ENCODE results near the gene SFSWAP. TPM values are rescaled to one million over a fixed set of nuclear protein-coding genes. Genes with fewer than 3 reads are reported as not detected.

Gene SFSWAP
- polyA plus RNA-seq, 2 of the 4 experiments (the other 2 are of a cell fraction) = 21.8 to 23.5 TPM

DNA sequence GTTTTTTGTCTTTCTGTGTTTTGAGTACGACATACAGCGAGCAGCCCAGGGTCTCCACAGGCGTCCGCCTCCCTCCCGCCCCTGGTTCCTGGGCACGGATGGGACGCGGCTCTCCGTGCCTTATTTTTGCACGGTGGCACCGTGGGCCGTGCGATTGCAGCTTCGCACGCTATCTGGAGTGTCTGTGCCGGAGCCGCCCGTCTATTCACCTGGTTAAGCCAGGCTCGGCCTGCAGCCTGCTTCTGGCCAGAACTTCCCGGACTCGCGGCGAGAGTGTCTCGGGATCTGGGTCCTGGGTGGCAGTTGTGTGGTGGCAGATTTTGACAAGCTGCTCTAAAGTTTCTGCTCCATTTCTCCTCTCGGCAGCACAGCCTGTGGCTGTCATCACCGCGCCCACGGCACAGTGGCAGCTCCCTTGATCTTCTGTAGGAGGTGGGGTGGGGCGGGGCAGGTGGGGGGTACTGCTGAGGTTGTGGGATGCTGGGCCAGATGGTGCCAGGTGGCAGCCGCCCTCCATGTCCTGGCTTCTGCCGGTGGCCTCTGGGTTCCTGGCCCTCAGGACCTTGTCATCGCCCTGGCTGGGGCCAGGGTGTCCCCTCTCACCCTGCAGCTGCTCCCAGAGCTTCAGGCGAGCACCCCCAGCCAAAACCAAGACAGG is 120.2 kb downstream of the SFSWAP start:
- Histone ChIP-seq H3K4me3 (peak overlapping the region; percentile 91), H3K27ac (peak overlapping the region; percentile 89 to 91), H3K4me1 (peaks cover 31% of the 10 kb centered on the region), H3K9me3 (no peaks in the 10 kb centered on the region), H3K4me2 (peak overlapping the region; percentile 95)
- DNase-seq (ENCODE audit: low read depth in 1 of 2, low spot score in 1 of 2) = peak in 1 of 2 experiments; percentile 63
- no peak for TF ChIP-seq POLR2AphosphoS2 (conservative IDR thresholded peaks at IDR 0.05; ENCODE audit: low read length)
- TF ChIP-seq, protein P1, sequence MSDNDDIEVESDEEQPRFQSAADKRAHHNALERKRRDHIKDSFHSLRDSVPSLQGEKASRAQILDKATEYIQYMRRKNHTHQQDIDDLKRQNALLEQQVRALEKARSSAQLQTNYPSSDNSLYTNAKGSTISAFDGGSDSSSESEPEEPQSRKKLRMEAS (IDR thresholded peaks at IDR 0.05) = peak; percentile 7; the same call in 1 of the 2 replicates
- ATAC-seq = peak; percentile 12 to 25
- no peak for FAIRE-seq
- 6% methylated on average over 31 of the region's 33 CpGs for WGBS (ENCODE audit: missing lambda C conversion rate)
- CTCF ChIA-PET = interaction anchor here (0.6 to 4.6 kb wide), 18 partner anchors 14 to 914 kb away, joined by 3 to 61 read pairs (median 4); partner anchors contain the start of gene EP400
- POLR2A ChIA-PET = interaction anchor here (0.6 kb wide), 1 partner anchor 868 kb away, joined by 5 read pairs; no protein-coding TSS in a partner anchor

DNA sequence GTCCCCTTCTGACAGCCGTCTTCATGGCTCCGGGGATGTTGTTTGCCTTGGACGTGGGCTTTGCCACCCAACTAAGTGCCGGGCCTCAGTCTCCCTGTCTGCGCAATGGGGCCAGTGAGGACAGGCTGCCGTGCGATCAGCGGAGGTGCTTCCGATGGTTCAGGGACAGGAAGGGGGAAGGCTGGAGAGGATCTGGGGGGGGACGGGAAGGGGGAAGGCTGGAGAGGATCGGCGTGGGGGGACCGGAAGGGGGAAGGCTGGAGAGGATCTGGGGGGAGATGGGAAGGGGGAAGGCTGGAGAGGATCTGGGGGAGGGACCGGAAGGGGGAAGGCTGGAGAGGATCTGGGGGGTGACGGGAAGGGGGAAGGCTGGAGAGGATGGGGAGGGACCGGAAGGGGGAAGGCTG is 120.7 kb downstream of the SFSWAP start:
- ATAC-seq (no peak), FAIRE-seq (no peak), DNase-seq (ENCODE audit: low read depth in 1 of 2, low spot score in 1 of 2) (peak in 1 of 2 experiments; percentile 83)
- no peaks in the 10 kb centered on the region for H3K9me3 ChIP-seq
- H3K4me2 ChIP-seq = peak overlapping the region; percentile 95
- peak overlapping the region; percentile 91 for H3K4me3 ChIP-seq
- POLR2A ChIA-PET = no interaction called here
- peak overlapping the region; percentile 89 to 91 for H3K27ac ChIP-seq
- WGBS (ENCODE audit: missing lambda C conversion rate) = 0% methylated on average over 3 of the region's 16 CpGs
- CTCF ChIA-PET = interaction anchor here (1.2 to 4.6 kb wide), 5 partner anchors 14 to 729 kb away, joined by 3 to 61 read pairs (median 7); no protein-coding TSS in a partner anchor
- H3K4me1 ChIP-seq = peaks cover 31% of the 10 kb centered on the region
- TF ChIP-seq HEYL (CRISPR knock-in tag; IDR thresholded peaks at IDR 0.05) (0 out of 2 replicates have a peak, but pooled peaks have one; percentile 33), HDAC2 (IDR thresholded peaks at IDR 0.05) (peak; percentile 81), KDM1A (IDR thresholded peaks at IDR 0.05; ENCODE audit: low read depth) (peak; percentile 91), RCOR1 (IDR thresholded peaks at IDR 0.05; ENCODE audit: low read depth, low read length) (peak; percentile 81; the same call in 1 of the 2 replicates)
- TF ChIP-seq, protein P2, sequence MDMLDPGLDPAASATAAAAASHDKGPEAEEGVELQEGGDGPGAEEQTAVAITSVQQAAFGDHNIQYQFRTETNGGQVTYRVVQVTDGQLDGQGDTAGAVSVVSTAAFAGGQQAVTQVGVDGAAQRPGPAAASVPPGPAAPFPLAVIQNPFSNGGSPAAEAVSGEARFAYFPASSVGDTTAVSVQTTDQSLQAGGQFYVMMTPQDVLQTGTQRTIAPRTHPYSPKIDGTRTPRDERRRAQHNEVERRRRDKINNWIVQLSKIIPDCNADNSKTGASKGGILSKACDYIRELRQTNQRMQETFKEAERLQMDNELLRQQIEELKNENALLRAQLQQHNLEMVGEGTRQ (IDR thresholded peaks at IDR 0.05) = no peak

- ChIA-PET CTCF (interaction anchor here (0.6 to 1.6 kb wide), 5 partner anchors 12 to 729 kb away, joined by 3 read pairs; no protein-coding TSS in a partner anchor), POLR2A (no interaction called here)
- DNase-seq (ENCODE audit: low read depth in 1 of 2, low spot score in 1 of 2) (peak; percentile 83 to 84), FAIRE-seq (no peak), ATAC-seq (peak; percentile 0 to 2; a peak in 2 of 6 replicates)
- Histone ChIP-seq H3K4me1 (peaks cover 31% of the 10 kb centered on the region), H3K27ac (peak overlapping the region; percentile 89 to 91), H3K4me2 (peak overlapping the region; percentile 95), H3K9me3 (no peaks in the 10 kb centered on the region), H3K4me3 (peak overlapping the region; percentile 91)
- WGBS (ENCODE audit: missing lambda C conversion rate) = 25% methylated on average over 29 of the region's 31 CpGs
- TF ChIP-seq JUN (IDR thresholded peaks at IDR 0.05) = peak in 1 of 2 experiments; percentile 45; a peak in 1 of 5 replicates
- TF ChIP-seq, protein P1 (IDR thresholded peaks at IDR 0.05) = peak; percentile 12; the same call in 1 of the 2 replicates
- TF ChIP-seq, protein P3, sequence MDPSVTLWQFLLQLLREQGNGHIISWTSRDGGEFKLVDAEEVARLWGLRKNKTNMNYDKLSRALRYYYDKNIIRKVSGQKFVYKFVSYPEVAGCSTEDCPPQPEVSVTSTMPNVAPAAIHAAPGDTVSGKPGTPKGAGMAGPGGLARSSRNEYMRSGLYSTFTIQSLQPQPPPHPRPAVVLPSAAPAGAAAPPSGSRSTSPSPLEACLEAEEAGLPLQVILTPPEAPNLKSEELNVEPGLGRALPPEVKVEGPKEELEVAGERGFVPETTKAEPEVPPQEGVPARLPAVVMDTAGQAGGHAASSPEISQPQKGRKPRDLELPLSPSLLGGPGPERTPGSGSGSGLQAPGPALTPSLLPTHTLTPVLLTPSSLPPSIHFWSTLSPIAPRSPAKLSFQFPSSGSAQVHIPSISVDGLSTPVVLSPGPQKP (IDR thresholded peaks at IDR 0.05; ENCODE audit: low read depth, low read length) = no peak
- TF ChIP-seq GATA3 (IDR thresholded peaks at IDR 0.05; ENCODE audit: borderline replicate concordance) = no peak
These were observed 121.7 kb downstream of the SFSWAP start for GRCh38 chr12:131832321-131833231.

DNA sequence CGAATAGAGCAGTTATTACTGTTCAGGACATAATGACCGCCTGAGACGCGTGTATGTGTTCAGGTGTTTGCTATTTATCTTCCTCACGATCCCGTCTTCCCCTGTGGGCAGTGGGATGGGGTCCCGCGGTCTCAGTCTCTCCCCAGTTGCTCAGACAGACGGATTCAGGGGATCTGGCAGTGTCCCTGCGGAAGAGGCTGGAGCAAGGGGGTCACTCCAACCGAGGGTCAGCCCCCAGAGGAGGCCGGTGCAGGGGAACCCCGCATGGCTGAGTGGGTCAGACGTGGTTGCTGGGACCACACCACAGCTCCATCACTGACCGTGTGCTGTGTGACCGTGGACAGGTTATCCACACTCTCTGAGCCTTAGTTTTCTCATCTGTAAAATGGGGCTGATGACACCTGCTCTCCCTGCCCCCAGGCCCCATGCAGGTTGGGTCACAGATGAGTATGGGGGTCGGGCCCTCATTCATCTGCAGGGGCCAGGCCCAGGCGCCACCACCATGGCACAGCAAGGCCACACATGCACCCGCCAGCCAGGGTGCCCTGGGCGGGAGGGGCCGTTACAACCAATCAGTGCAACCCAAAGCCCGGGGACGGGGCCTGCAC is 122.5 kb downstream of the SFSWAP start:
- CTCF ChIA-PET = interaction anchor here (0.6 to 1.8 kb wide), 7 partner anchors 11 to 729 kb away, joined by 3 to 5 read pairs (median 3); no protein-coding TSS in a partner anchor
- no peak for DNase-seq (ENCODE audit: low read depth in 1 of 2, low spot score in 1 of 2)
- Histone ChIP-seq H3K4me1 (peaks cover 31% of the 10 kb centered on the region), H3K4me3 (no peak overlapping the region), H3K27ac (peak overlapping the region in 1 of 2 experiments; percentile 91; a peak in 2 of 6 replicates), H3K9me3 (no peaks in the 10 kb centered on the region), H3K4me2 (no peak overlapping the region; the same call in 2 of the 3 replicates)
- POLR2A ChIA-PET = no interaction called here
- ATAC-seq = no peak
- WGBS (ENCODE audit: missing lambda C conversion rate) = 83% methylated on average over 20 of the region's 23 CpGs
- no peak for FAIRE-seq
- no peak for TF ChIP-seq FOSB (CRISPR knock-in tag; IDR thresholded peaks at IDR 0.05)
- peak; percentile 27; the same call in 1 of the 2 replicates for TF ChIP-seq KDM1A (IDR thresholded peaks at IDR 0.05; ENCODE audit: low read depth)

All from A549 (cell line).